ENCODE data around the gene LGALS8. TPM values are rescaled to one million over a fixed set of nuclear protein-coding genes. Genes with fewer than 3 reads are reported as not detected.

Gene LGALS8
- total RNA-seq, 1 donor from 2014 or later, result 45.8 TPM

- no peaks in the 10 kb centered on the region for H3K9me3 ChIP-seq
- H3K27ac ChIP-seq, result peak overlapping the region; percentile 77 to 88
- H3K27me3 ChIP-seq, result no peaks in the 10 kb centered on the region
- intact Hi-C loops (cut with DNase I), result loop anchor here (5.0 kb wide), 2 partner anchors 149 to 1021 kb away; partner anchors contain the start of gene B3GALNT2
- peaks cover 6 to 9% of the 10 kb centered on the region in 2 donors for H3K36me3 ChIP-seq
- DNase-seq (ENCODE audit: low spot score in 2 of 2), result no peak
- H3K4me3 ChIP-seq, result peak overlapping the region; percentile 68 to 78
- peaks cover 0 to 6% of the 10 kb centered on the region in 2 donors for H3K4me1 ChIP-seq
- TF ChIP-seq CTCF (IDR thresholded peaks at IDR 0.05), result no peak
Observed at GRCh38 chr1:236522937-236523703, 662 bp upstream of the LGALS8 start.

- TF ChIP-seq CTCF (IDR thresholded peaks at IDR 0.05), result no peak
- H3K27ac ChIP-seq, result peak overlapping the region; percentile 77 to 88
- peak in 1 of 2 donors; percentile 81 for DNase-seq (ENCODE audit: low spot score in 2 of 2)
- H3K4me1 ChIP-seq, result peaks cover 0 to 6% of the 10 kb centered on the region in 2 donors
- no peaks in the 10 kb centered on the region for H3K9me3 ChIP-seq
- peaks cover 6 to 14% of the 10 kb centered on the region in 2 donors for H3K36me3 ChIP-seq
- intact Hi-C loops (cut with DNase I), result loop anchor here (2.0 to 5.0 kb wide), 3 partner anchors 148 to 1022 kb away; partner anchors contain the start of gene B3GALNT2
- no peaks in the 10 kb centered on the region for H3K27me3 ChIP-seq
- H3K4me3 ChIP-seq, result peak overlapping the region; percentile 68 to 78
Observed at GRCh38 chr1:236524142-236524894, 536 bp downstream of the LGALS8 start.

GRCh38 chr1:236524895-236525184 lies 1.1 kb downstream of the LGALS8 start:
- no peak for DNase-seq (ENCODE audit: low spot score in 2 of 2)
- intact Hi-C loops (cut with DNase I), result loop anchor here (2.0 to 5.0 kb wide), 3 partner anchors 147 to 1023 kb away; partner anchors contain the start of gene B3GALNT2

GRCh38 chr1:236526079-236526478 lies 2.3 kb downstream of the LGALS8 start:
- Histone ChIP-seq H3K4me1 (peaks cover 0 to 6% of the 10 kb centered on the region in 2 donors), H3K9me3 (no peaks in the 10 kb centered on the region), H3K27ac (no peak overlapping the region), H3K4me3 (no peak overlapping the region), H3K36me3 (peaks cover 6 to 14% of the 10 kb centered on the region in 2 donors), H3K27me3 (no peaks in the 10 kb centered on the region)
- TF ChIP-seq CTCF (IDR thresholded peaks at IDR 0.05), result no peak
- DNase-seq (ENCODE audit: low spot score in 2 of 2), result no peak
- intact Hi-C loops (cut with DNase I), result no loop called here

More at GRCh38 chr1:236524895-236525184, 1.1 kb downstream of the LGALS8 start:
- Histone ChIP-seq H3K27ac (peak overlapping the region; percentile 77 to 88), H3K27me3 (no peaks in the 10 kb centered on the region), H3K4me3 (peak overlapping the region; percentile 68 to 78), H3K36me3 (peaks cover 6 to 14% of the 10 kb centered on the region in 2 donors), H3K4me1 (peaks cover 0 to 6% of the 10 kb centered on the region in 2 donors), H3K9me3 (no peaks in the 10 kb centered on the region)
- TF ChIP-seq CTCF (IDR thresholded peaks at IDR 0.05), result no peak

GRCh38 chr1:236530286-236530685 lies 6.5 kb downstream of the LGALS8 start:
- peaks cover 6 to 17% of the 10 kb centered on the region in 2 donors for H3K36me3 ChIP-seq
- intact Hi-C loops (cut with DNase I), result loop anchor here (10.0 kb wide), 1 partner anchor 425 kb away; no protein-coding TSS in a partner anchor
- no peaks in the 10 kb centered on the region for H3K9me3 ChIP-seq
- H3K4me3 ChIP-seq, result no peak overlapping the region
- H3K4me1 ChIP-seq, result peaks cover 0 to 8% of the 10 kb centered on the region in 2 donors
- no peak overlapping the region for H3K27ac ChIP-seq
- no peak for TF ChIP-seq CTCF (IDR thresholded peaks at IDR 0.05)
- H3K27me3 ChIP-seq, result no peaks in the 10 kb centered on the region
- no peak for DNase-seq (ENCODE audit: low spot score in 2 of 2)
